ENCODE measurements around the gene ASS1.

DNA sequence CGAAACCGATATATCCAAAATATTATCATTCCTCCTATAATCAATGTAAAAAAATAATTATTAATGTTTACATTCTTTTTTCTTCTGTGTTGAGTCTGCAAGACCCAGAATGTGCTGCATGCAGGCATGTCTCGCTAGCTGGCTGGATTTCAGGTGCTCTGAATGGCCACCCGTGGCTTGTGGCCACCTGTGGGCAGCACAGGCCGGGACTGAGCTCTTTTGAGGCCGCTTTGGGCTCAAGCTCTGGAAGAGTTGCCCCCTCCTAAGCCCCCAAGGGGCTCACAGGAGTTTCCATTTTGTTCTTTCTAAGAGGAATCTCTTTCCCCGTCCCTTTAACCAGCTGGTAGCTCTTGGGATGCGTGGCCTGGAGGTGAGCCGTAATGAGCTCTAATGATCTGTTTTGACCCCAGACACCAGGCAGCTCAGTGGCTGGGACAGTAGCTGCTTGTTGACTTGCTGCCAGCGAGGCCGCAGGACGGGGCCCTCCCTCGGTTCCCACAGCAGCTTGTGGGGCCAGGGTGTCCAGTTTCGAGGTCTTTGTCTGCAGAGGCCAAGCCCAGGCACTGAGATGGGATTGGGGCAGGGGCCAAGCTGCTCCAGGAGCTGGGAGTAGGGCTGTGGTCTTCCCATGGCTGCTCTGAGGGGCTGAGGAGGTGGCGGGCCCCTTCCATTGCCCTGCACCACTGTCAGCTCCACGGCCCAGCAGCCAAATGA lies 20.8 kb downstream of the ASS1 start:
- TF ChIP-seq CTCF (conservative IDR thresholded peaks at IDR 0.05), result no peak
- TF ChIP-seq EZH2 (IDR thresholded peaks at IDR 0.05; ENCODE audit: low read depth), result no peak

Data from PC-9 (cell line).